NCI-H2227 (cell line): ENCODE measurements around the gene RGL4.
"Not testable (repeated sequence)": the region's sequence is repeated elsewhere in the genome, so short reads cannot be mapped to it uniquely, and the experiment has no call there.

Experiments
- DNase-seq: peaks from one replicate; lab custom pipeline; 2025; ENCODE audit not compliant: unreplicated experiment; lab: John Stamatoyannopoulos, UW

Gene RGL4

GRCh38 chr22:23690713-23691112, at the start of gene RGL4:
Gene RGL4 (plus strand): TSS chr22:23691013. CDS start chr22:23692031, 1,018 bp downstream.
- no peak for DNase-seq

- not testable (repeated sequence) for DNase-seq
Observed at GRCh38 chr22:23646526-23646925, 44.3 kb upstream of the RGL4 start.

GRCh38 chr22:23649071-23649501, 41.7 kb upstream of the RGL4 start:
- no peak for DNase-seq

- DNase-seq, result no peak
Observed at GRCh38 chr22:23651676-23652075, 39.1 kb upstream of the RGL4 start.

GRCh38 chr22:23652286-23652685, 38.5 kb upstream of the RGL4 start:
- DNase-seq, result no peak

- no peak for DNase-seq
Observed at GRCh38 chr22:23652711-23653110, 38.1 kb upstream of the RGL4 start.

GRCh38 chr22:23655891-23656475, 34.8 kb upstream of the RGL4 start:
- no peak for DNase-seq

- no peak for DNase-seq
Observed at GRCh38 chr22:23657727-23658126, 33.1 kb upstream of the RGL4 start.

- not testable (repeated sequence) for DNase-seq
Observed at GRCh38 chr22:23660381-23660780, 30.4 kb upstream of the RGL4 start.

GRCh38 chr22:23670378-23671295, 20.2 kb upstream of the RGL4 start:
- no peak for DNase-seq

GRCh38 chr22:23671387-23671786, 19.4 kb upstream of the RGL4 start:
- DNase-seq, result not testable (repeated sequence)

- DNase-seq, result not testable (repeated sequence)
Observed at GRCh38 chr22:23672307-23673049, 18.3 kb upstream of the RGL4 start.

GRCh38 chr22:23673050-23673620, 17.7 kb upstream of the RGL4 start:
- DNase-seq, result no peak

- no peak for DNase-seq
Observed at GRCh38 chr22:23673826-23674690, 16.8 kb upstream of the RGL4 start.

GRCh38 chr22:23674886-23675501, 15.8 kb upstream of the RGL4 start:
- DNase-seq, result not testable (repeated sequence)

GRCh38 chr22:23675502-23676415, 15.1 kb upstream of the RGL4 start:
- DNase-seq, result no peak

- DNase-seq, result not testable (repeated sequence)
Observed at GRCh38 chr22:23676841-23677700, 13.7 kb upstream of the RGL4 start.

GRCh38 chr22:23677701-23677995, 13.2 kb upstream of the RGL4 start:
- DNase-seq, result no peak
